OCI-LY1 (cell line): ENCODE data around the gene DRC7.

Source experiments
- CTCF ChIP-seq: fragments of 200-600 bp; sonication (generic), shearing (Covaris generic); IDR thresholded peaks from 2 replicates; pipeline ENCODE4 v1.5.1; 2017; ENCODE audit warnings: mild to moderate bottlenecking, antibody characterized with exemption, low read length, moderate library complexity, mixed read lengths
- EZH2 ChIP-seq: fragments of 200-600 bp; sonication (generic), shearing (Covaris generic); IDR thresholded peaks from 2 replicates; pipeline ENCODE4 v1.8.0; 2017; ENCODE audit warnings: borderline replicate concordance, mixed run types, mild to moderate bottlenecking, antibody characterized with exemption, low read length, moderate library complexity, mixed read lengths

- TF ChIP-seq CTCF, result no peak
- no peak for TF ChIP-seq EZH2
Measured at GRCh38 chr16:57743458-57743857, 48.9 kb downstream of the DRC7 start.
